Hepatocyte (in vitro differentiated cells): ENCODE data around the gene RUFY2. TPM values are rescaled to one million over a fixed set of nuclear protein-coding genes. Genes with fewer than 3 reads are reported as not detected.

Source experiments
- DNase-seq: peaks from one replicate; pipeline ENCODE4 v3.0.0-alpha.2; 2016; ENCODE audit warnings: low spot score
- H2AFZ ChIP-seq: fragments of 200-600 bp; sonication (generic); 2 replicates; pipeline ENCODE4 v1.6.0; 2016; ENCODE audit warnings: antibody characterized with exemption, mild to moderate bottlenecking
- H3K27ac ChIP-seq: fragments of 200-600 bp; sonication (generic); 2 replicates; pipeline ENCODE4 v1.5.1; 2016; ENCODE audit warnings: mild to moderate bottlenecking
- H3K27me3 ChIP-seq: fragments of 200-600 bp; sonication (generic); 2 replicates; pipeline ENCODE4 v1.6.1; 2016
- H3K36me3 ChIP-seq: fragments of 200-600 bp; sonication (generic); replicated peaks from 2 replicates; pipeline ENCODE4 v1.5.1; 2016; ENCODE audit warnings: low read depth; ENCODE audit not compliant: insufficient read depth
- H3K4me1 ChIP-seq: fragments of 200-600 bp; sonication (generic); 2 replicates; pipeline ENCODE4 v1.5.1; 2016; ENCODE audit warnings: mild to moderate bottlenecking, moderate library complexity; ENCODE audit not compliant: insufficient read depth
- H3K4me2 ChIP-seq: fragments of 200-600 bp; sonication (generic); 2 replicates; pipeline ENCODE4 v1.6.0; 2016
- H3K4me3 ChIP-seq: fragments of 200-600 bp; sonication (generic); 2 replicates; pipeline ENCODE4 v1.5.1; 2016; ENCODE audit warnings: mild to moderate bottlenecking
- H3K79me2 ChIP-seq: fragments of 200-600 bp; sonication (generic); 2 replicates; pipeline ENCODE4 v1.6.0; 2017; ENCODE audit warnings: mild to moderate bottlenecking
- H3K9me2 ChIP-seq: fragments of 200-600 bp; sonication (generic); replicated peaks from 2 replicates; pipeline ENCODE4 v1.6.0; 2017; ENCODE audit warnings: mild to moderate bottlenecking; ENCODE audit not compliant: insufficient read depth
- H3K9me3 ChIP-seq: fragments of 200-600 bp; sonication (generic); 2 replicates; pipeline ENCODE4 v1.5.1; 2016; ENCODE audit warnings: low read depth, mild to moderate bottlenecking
- H4K20me1 ChIP-seq: fragments of 200-600 bp; sonication (generic); 2 replicates; pipeline ENCODE4 v1.6.0; 2016; ENCODE audit warnings: mild to moderate bottlenecking; ENCODE audit not compliant: insufficient read depth, poor library complexity, severe bottlenecking
- CTCF ChIP-seq: fragments of 200-600 bp; sonication (generic); IDR thresholded peaks from 2 replicates; pipeline ENCODE4 v1.5.1; 2016; ENCODE audit warnings: antibody characterized with exemption, mild to moderate bottlenecking; ENCODE audit not compliant: poor library complexity
- EZH2 ChIP-seq: fragments of 200-600 bp; sonication (generic); IDR thresholded peaks from 2 replicates; pipeline ENCODE4 v1.6.1; 2016; ENCODE audit warnings: antibody characterized with exemption, mild to moderate bottlenecking, borderline replicate concordance
- EZH2phosphoT487 ChIP-seq: fragments of 200-600 bp; sonication (generic); IDR thresholded peaks from one replicate; pipeline ENCODE4 v1.6.1; 2018; ENCODE audit warnings: antibody characterized with exemption, mild to moderate bottlenecking, low read depth, moderate library complexity; ENCODE audit not compliant: unreplicated experiment, severe bottlenecking
- WGBS: methylation state at CpG from one replicate; pipeline ENCODE4 v1.1.6; 2016; ENCODE audit warnings: low lambda C conversion rate; ENCODE audit errors: missing lambda C conversion rate; 5-methylcytosine and 5-hydroxymethylcytosine counted together
- polyA plus RNA-seq: library from polyadenylated mRNA; unstranded; fragments of >200 nt; fragmentation: Nextera tagmentation; extraction: Ambion mirVana; gene quantifications from 2 replicates; pipeline ENCODE4 v1.2.1, GENCODE V29; 2016
- total RNA-seq: library from RNA; depleted of rRNA; stranded (reverse); fragments of >200 nt; gene quantifications from 2 replicates; pipeline ENCODE4 v1.2.3, GENCODE V29; 2014

Gene RUFY2
- total and polyA plus RNA-seq, 2 experiments from 2014 or later = 11.5 to 19.0 TPM

- no peak overlapping the region for H2AFZ ChIP-seq
- no peak for DNase-seq
- no peaks in the 10 kb centered on the region for H3K79me2 ChIP-seq
- no peaks in the 10 kb centered on the region for H3K27me3 ChIP-seq
- TF ChIP-seq CTCF (no peak), EZH2phosphoT487 (no peak), EZH2 (no peak)
- no peak overlapping the region for H3K4me3 ChIP-seq
- no peaks in the 10 kb centered on the region for H4K20me1 ChIP-seq
- no peaks in the 10 kb centered on the region for H3K9me2 ChIP-seq
- 99% methylated on average over 3 of the region's 3 CpGs for WGBS
- no peak overlapping the region for H3K27ac ChIP-seq
- no peaks in the 10 kb centered on the region for H3K36me3 ChIP-seq
- no peaks in the 10 kb centered on the region for H3K9me3 ChIP-seq
- H3K4me1 ChIP-seq = no peaks in the 10 kb centered on the region
- H3K4me2 ChIP-seq = no peak overlapping the region
Observed at GRCh38 chr10:68440898-68441297, 33.8 kb upstream of the RUFY2 start.

- Histone ChIP-seq H4K20me1 (no peaks in the 10 kb centered on the region), H3K4me1 (no peaks in the 10 kb centered on the region), H2AFZ (no peak overlapping the region), H3K79me2 (no peaks in the 10 kb centered on the region), H3K4me2 (no peak overlapping the region), H3K27ac (no peak overlapping the region), H3K4me3 (no peak overlapping the region), H3K36me3 (no peaks in the 10 kb centered on the region), H3K9me3 (no peaks in the 10 kb centered on the region), H3K9me2 (no peaks in the 10 kb centered on the region), H3K27me3 (no peaks in the 10 kb centered on the region)
- no peak for DNase-seq
- TF ChIP-seq EZH2 (no peak), CTCF (no peak), EZH2phosphoT487 (no peak)
Observed at GRCh38 chr10:68435803-68436202, 28.7 kb upstream of the RUFY2 start.

- Histone ChIP-seq H3K27me3 (no peaks in the 10 kb centered on the region), H3K79me2 (no peaks in the 10 kb centered on the region), H3K4me3 (no peak overlapping the region), H3K27ac (no peak overlapping the region), H3K4me1 (no peaks in the 10 kb centered on the region), H4K20me1 (no peaks in the 10 kb centered on the region), H3K9me2 (no peaks in the 10 kb centered on the region), H3K36me3 (no peaks in the 10 kb centered on the region), H3K4me2 (no peak overlapping the region), H2AFZ (no peak overlapping the region), H3K9me3 (no peaks in the 10 kb centered on the region)
- WGBS = 93% methylated on average over 4 of the region's 4 CpGs
- TF ChIP-seq EZH2phosphoT487 (no peak), CTCF (no peak), EZH2 (no peak)
- DNase-seq = no peak
Observed at GRCh38 chr10:68434657-68435056, 27.6 kb upstream of the RUFY2 start.
